HFFc6 (cell line): ENCODE measurements around the gene NLRP9. TPM values are rescaled to one million over a fixed set of nuclear protein-coding genes. Genes with fewer than 3 reads are reported as not detected.

ENCODE experiments used
- DNase-seq: peaks from one replicate; pipeline ENCODE4 v3.0.0-alpha.2; 2018
- H3K27ac Mint-ChIP-seq: 2 replicates; pipeline ENCODE4 v1.8.0; 2020; ENCODE audit warnings: mild to moderate bottlenecking, mixed read lengths
- H3K27me3 Mint-ChIP-seq: 2 replicates; pipeline ENCODE4 v1.8.0; 2021; ENCODE audit warnings: mild to moderate bottlenecking, moderate library complexity, mixed read lengths; ENCODE audit not compliant: insufficient read depth
- H3K36me3 Mint-ChIP-seq: 2 replicates; pipeline ENCODE4 v1.8.0; 2021; ENCODE audit warnings: low read depth, mixed read lengths
- H3K4me1 Mint-ChIP-seq: 2 replicates; pipeline ENCODE4 v1.8.0; 2020; ENCODE audit warnings: low read depth, mixed read lengths
- H3K4me3 Mint-ChIP-seq: 2 replicates; pipeline ENCODE4 v1.8.0; 2020; ENCODE audit warnings: mild to moderate bottlenecking, moderate library complexity, mixed read lengths
- H3K9me3 Mint-ChIP-seq: 2 replicates; pipeline ENCODE4 v1.8.0; 2020; ENCODE audit warnings: mild to moderate bottlenecking, mixed read lengths
- total RNA-seq, 6 experiments: library from RNA; stranded (reverse); fragmentation: NEBNext Ultra II Directional; extraction: Animal tissue kit (Norgen Biotek cat#: 25700); gene quantifications; 2 replicates in 1 of 6; 3 replicates in 5 of 6; pipeline ENCODE4 v1.2.3, GENCODE V29; 2021
- TF ChIP-seq, protein P1 (sequence below): fragments of 200-600 bp; sonication (generic); IDR thresholded peaks from 2 replicates; pipeline ENCODE4 v1.5.0; 2021; ENCODE audit warnings: antibody characterized with exemption, mild to moderate bottlenecking

The NLRP9 gene
- total RNA-seq, 6 experiments from 2014 or later: not detected

GRCh38 chr19:55712804-55713631, 25.2 kb downstream of the NLRP9 start:
- H3K9me3 Mint-ChIP-seq: peaks cover 18% of the 10 kb centered on the region
- no peak overlapping the region for H3K27ac Mint-ChIP-seq
- H3K4me3 Mint-ChIP-seq: no peak overlapping the region
- no peaks in the 10 kb centered on the region for H3K4me1 Mint-ChIP-seq
- H3K36me3 Mint-ChIP-seq: peaks cover 4% of the 10 kb centered on the region; the same call in 1 of the 2 replicates
- no peak for DNase-seq
- peaks cover 11% of the 10 kb centered on the region for H3K27me3 Mint-ChIP-seq
- TF ChIP-seq, protein P1, sequence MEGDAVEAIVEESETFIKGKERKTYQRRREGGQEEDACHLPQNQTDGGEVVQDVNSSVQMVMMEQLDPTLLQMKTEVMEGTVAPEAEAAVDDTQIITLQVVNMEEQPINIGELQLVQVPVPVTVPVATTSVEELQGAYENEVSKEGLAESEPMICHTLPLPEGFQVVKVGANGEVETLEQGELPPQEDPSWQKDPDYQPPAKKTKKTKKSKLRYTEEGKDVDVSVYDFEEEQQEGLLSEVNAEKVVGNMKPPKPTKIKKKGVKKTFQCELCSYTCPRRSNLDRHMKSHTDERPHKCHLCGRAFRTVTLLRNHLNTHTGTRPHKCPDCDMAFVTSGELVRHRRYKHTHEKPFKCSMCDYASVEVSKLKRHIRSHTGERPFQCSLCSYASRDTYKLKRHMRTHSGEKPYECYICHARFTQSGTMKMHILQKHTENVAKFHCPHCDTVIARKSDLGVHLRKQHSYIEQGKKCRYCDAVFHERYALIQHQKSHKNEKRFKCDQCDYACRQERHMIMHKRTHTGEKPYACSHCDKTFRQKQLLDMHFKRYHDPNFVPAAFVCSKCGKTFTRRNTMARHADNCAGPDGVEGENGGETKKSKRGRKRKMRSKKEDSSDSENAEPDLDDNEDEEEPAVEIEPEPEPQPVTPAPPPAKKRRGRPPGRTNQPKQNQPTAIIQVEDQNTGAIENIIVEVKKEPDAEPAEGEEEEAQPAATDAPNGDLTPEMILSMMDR: no peak

DNA sequence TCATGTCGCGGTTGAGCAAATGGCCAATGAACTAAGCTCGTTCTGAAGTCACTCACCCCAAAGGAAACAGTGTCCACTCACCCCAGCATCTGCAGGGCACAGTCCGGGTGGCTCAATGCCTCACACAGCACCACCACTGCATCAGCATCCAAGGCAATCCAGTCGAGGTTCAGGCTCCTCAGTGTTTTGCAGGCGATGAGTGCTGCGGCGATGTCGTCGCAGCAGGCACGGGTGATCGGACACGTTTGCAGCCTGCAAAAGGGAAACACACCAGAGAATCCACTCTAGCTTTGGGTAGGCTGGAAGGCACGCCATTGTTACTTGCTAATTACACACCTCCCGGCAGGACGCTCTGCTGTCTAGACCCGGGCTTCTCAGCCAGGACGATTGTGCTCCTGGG, 26.5 kb downstream of the NLRP9 start:
- H3K4me3 Mint-ChIP-seq: no peak overlapping the region
- no peaks in the 10 kb centered on the region for H3K4me1 Mint-ChIP-seq
- no peak for DNase-seq
- peaks cover 18% of the 10 kb centered on the region for H3K9me3 Mint-ChIP-seq
- TF ChIP-seq, protein P1: no peak
- no peak overlapping the region for H3K27ac Mint-ChIP-seq
- peaks cover 4% of the 10 kb centered on the region; the same call in 1 of the 2 replicates for H3K36me3 Mint-ChIP-seq
- peaks cover 2% of the 10 kb centered on the region; the same call in 1 of the 2 replicates for H3K27me3 Mint-ChIP-seq

DNA sequence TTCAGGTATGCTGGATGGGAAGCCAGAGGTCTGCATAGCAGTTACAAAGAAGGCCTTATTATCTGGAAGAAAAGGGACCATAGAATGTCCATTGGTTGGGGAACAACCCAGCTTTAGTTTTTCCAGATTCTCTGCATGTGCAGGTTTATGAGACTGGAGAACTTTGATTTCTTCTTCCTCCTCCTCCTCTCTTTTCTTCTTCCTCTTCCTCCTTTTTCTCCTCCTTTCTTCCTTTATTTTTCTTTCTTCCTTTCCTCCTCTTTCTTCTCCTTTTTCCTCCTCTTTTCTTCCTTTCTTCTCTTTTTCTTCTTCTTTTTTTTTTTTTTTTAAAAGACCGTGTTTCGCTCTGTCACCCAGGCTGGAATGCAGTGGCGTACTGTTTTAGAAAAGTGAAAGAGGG, 32.2 kb downstream of the NLRP9 start:
- Mint-ChIP-seq H3K36me3 (peaks cover 40% of the 10 kb centered on the region), H3K4me3 (no peak overlapping the region), H3K9me3 (no peaks in the 10 kb centered on the region), H3K27ac (no peak overlapping the region), H3K27me3 (peaks cover 4% of the 10 kb centered on the region; the same call in 1 of the 2 replicates), H3K4me1 (no peaks in the 10 kb centered on the region)
- TF ChIP-seq, protein P1: no peak
- no peak for DNase-seq

- TF ChIP-seq, protein P1: no peak
- Mint-ChIP-seq H3K9me3 (no peaks in the 10 kb centered on the region), H3K4me3 (no peak overlapping the region), H3K27ac (no peak overlapping the region), H3K4me1 (no peaks in the 10 kb centered on the region), H3K36me3 (peaks cover 46% of the 10 kb centered on the region), H3K27me3 (peaks cover 4% of the 10 kb centered on the region; the same call in 1 of the 2 replicates)
- DNase-seq: no peak
Measured at GRCh38 chr19:55704494-55705245, 33.5 kb downstream of the NLRP9 start.

DNA sequence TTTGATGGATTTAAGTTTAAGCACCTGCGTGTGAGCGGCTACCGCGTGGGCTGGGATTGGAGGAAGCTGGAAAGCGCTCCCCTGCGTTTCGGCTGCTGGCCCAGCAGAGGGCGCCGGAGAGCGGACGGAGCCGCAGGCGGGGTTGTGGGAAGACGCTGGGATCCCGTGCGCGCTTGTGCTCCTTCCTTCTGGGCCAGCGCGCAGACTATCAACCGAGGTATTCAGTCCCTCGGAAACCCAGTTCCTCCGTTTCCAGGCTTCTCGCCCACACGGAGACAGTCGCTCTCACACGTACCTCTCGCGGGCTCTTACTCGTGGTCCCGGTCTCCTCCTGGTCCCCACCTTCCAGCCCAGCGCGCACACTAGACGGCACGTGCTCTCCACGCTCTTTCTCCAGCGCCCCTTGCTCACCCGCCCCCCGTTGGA, 34.4 kb downstream of the NLRP9 start:
- DNase-seq: no peak
- Mint-ChIP-seq H3K36me3 (peaks cover 52% of the 10 kb centered on the region), H3K9me3 (no peaks in the 10 kb centered on the region), H3K27me3 (peaks cover 4% of the 10 kb centered on the region; the same call in 1 of the 2 replicates), H3K27ac (no peak overlapping the region), H3K4me1 (no peaks in the 10 kb centered on the region), H3K4me3 (no peak overlapping the region)
- TF ChIP-seq, protein P1: peak; percentile 74
